K562 (cell line): ENCODE results near the gene AP2S1. TPM values are rescaled to one million over a fixed set of nuclear protein-coding genes. Genes with fewer than 3 reads are reported as not detected.

Experiments
- ATAC-seq: fragments of 200-7000 bp; cut with Tn5 transposase; 3 replicates; pipeline ENCODE4 v1.9.1; 2020; ENCODE audit warnings: moderate library complexity
- BruUV-seq: library from RNA; stranded (reverse); fragments of 400-500 nt; replicated peaks from 2 replicates; lab custom pipeline; 2021; lab: Mats Ljungman, UMichigan
- CTCF ChIA-PET: fragments of 300-600 bp; formaldehyde crosslinking; extraction: SDS; loops from one replicate; lab custom pipeline; 2021; ENCODE audit warnings: low intra/inter-chr PET ratio; lab: Yijun Ruan, JAX
- POLR2A ChIA-PET: fragments of 300-600, 350-650 bp; sonication (Branson Sonifier 250); formaldehyde crosslinking; extraction: SDS; loops from one replicate; lab custom pipeline; 2021; ENCODE audit warnings: antibody characterized with exemption, inconsistent platforms; lab: Yijun Ruan, JAX
- DNase-seq, 4 experiments: peaks; one replicate each; pipeline versions ENCODE4 v3.0.0 to v3.0.0-alpha.2; 2011 to 2018; ENCODE audit warnings: low spot score in 3 of 4, mixed read lengths in 3 of 4; ENCODE audit errors: extremely low read depth in 1 of 4
- FAIRE-seq: peaks from 2 replicates; lab custom pipeline; 2011; peaks lifted over from hg19 to GRCh38; lab: Jason Lieb, UNC
- H2AFZ ChIP-seq: 2 replicates; pipeline ENCODE4 v1.6.0; 2011; ENCODE audit warnings: low read depth, low read length, control low read depth, inconsistent platforms
- H3K27ac ChIP-seq: fragments of 200-600 bp; 3 replicates; pipeline ENCODE4 v1.8.0; 2011; ENCODE audit warnings: low read depth, mild to moderate bottlenecking, control low read depth, inconsistent platforms, low read length, moderate library complexity, mixed read lengths; ENCODE audit errors: extremely low read depth
- H3K27me3 ChIP-seq, 2 experiments: fragments of 300-600 bp in 1 of 2; 2 replicates in 1 of 2; 3 replicates in 1 of 2; pipeline versions ENCODE4 v1.6.0 to v1.8.0; 2011; ENCODE audit warnings: inconsistent platforms in 2 of 2, low read length in 2 of 2, mild to moderate bottlenecking in 1 of 2, mixed read lengths in 1 of 2, moderate library complexity in 1 of 2; ENCODE audit not compliant: control insufficient read depth in 2 of 2, insufficient read depth in 2 of 2
- H3K36me3 ChIP-seq: fragments of 300-600 bp; 3 replicates; pipeline ENCODE4 v1.8.0; 2011; ENCODE audit warnings: mild to moderate bottlenecking, low read length, inconsistent platforms; ENCODE audit not compliant: control insufficient read depth, insufficient read depth
- H3K4me1 ChIP-seq, 2 experiments: fragments of 200-600 bp in 1 of 2; replicated peaks in 1 of 2; 2 replicates in 1 of 2; 3 replicates in 1 of 2; pipeline versions ENCODE4 v1.5.1 to v1.8.0; 2011; ENCODE audit warnings: inconsistent platforms in 2 of 2, low read length in 2 of 2, mild to moderate bottlenecking in 1 of 2, mixed read lengths in 1 of 2, moderate library complexity in 1 of 2; ENCODE audit not compliant: control insufficient read depth in 2 of 2, insufficient read depth in 2 of 2
- H3K4me2 ChIP-seq: 2 replicates; pipeline ENCODE4 v1.6.1; 2011; ENCODE audit warnings: low read length, control low read depth, inconsistent platforms, mixed read lengths; ENCODE audit not compliant: insufficient read depth
- H3K4me3 ChIP-seq: fragments of 200-600 bp; sonication (generic), shearing (Covaris generic); 2 replicates; pipeline ENCODE4 v1.5.1; 2016; ENCODE audit warnings: control low read depth, inconsistent platforms
- H3K79me2 ChIP-seq: fragments of 200-600 bp; 3 replicates; pipeline ENCODE4 v1.8.0; 2011; ENCODE audit warnings: low read length, inconsistent platforms; ENCODE audit not compliant: control insufficient read depth, insufficient read depth
- H3K9ac ChIP-seq, 2 experiments: 2 replicates each; pipeline versions ENCODE4 v1.6.0 to v1.6.1; 2011; ENCODE audit warnings: low read depth in 2 of 2, low read length in 2 of 2, control low read depth in 1 of 2, inconsistent platforms in 1 of 2, mild to moderate bottlenecking in 1 of 2, mixed read lengths in 1 of 2; ENCODE audit not compliant: insufficient read depth in 1 of 2
- H3K9me1 ChIP-seq: one replicate; pipeline ENCODE4 v1.6.0; 2011; ENCODE audit warnings: inconsistent platforms, mild to moderate bottlenecking, low read length, moderate library complexity; ENCODE audit not compliant: control insufficient read depth, insufficient read depth
- H3K9me3 ChIP-seq: replicated peaks from 2 replicates; pipeline ENCODE4 v1.5.1; 2011; ENCODE audit warnings: low read depth, low read length, inconsistent platforms; ENCODE audit not compliant: control insufficient read depth, insufficient read depth
- H4K20me1 ChIP-seq: replicated peaks from 2 replicates; pipeline ENCODE4 v1.6.1; 2011; ENCODE audit warnings: low read length, inconsistent platforms, mixed read lengths; ENCODE audit not compliant: control insufficient read depth, insufficient read depth
- BCLAF1 ChIP-seq, 2 experiments: fragments of 450-650 bp in 1 of 2; IDR thresholded peaks; 2 replicates each; pipeline ENCODE4 v1.6.1; 2011 to 2017; ENCODE audit warnings: low read depth in 2 of 2, antibody characterized with exemption in 1 of 2, borderline replicate concordance in 1 of 2, low read length in 1 of 2, mild to moderate bottlenecking in 1 of 2, mixed read lengths in 1 of 2; ENCODE audit not compliant: control insufficient read depth in 1 of 2
- CTCFL ChIP-seq: IDR thresholded peaks from 2 replicates; pipeline ENCODE4 v1.6.1; 2011; ENCODE audit warnings: borderline replicate concordance, low read depth, mild to moderate bottlenecking, moderate library complexity, low read length; ENCODE audit not compliant: insufficient read depth, poor library complexity, severe bottlenecking
- ELF1 ChIP-seq: fragments of 200-800 bp; sonication (Bioruptor generic); IDR thresholded peaks from 2 replicates; pipeline ENCODE4 v1.6.1; 2016; ENCODE audit warnings: missing genetic modification characterization, missing compliant biosample characterization
- MCM7 ChIP-seq, 2 experiments: fragments of 450-650 bp; IDR thresholded peaks; 2 replicates each; pipeline ENCODE4 v1.6.1; 2016 to 2018
- NCOA1 ChIP-seq: fragments of 450-650 bp; IDR thresholded peaks from 2 replicates; pipeline ENCODE4 v1.6.1; 2016; ENCODE audit warnings: low read depth
- NCOA6 ChIP-seq: fragments of 450-650 bp; IDR thresholded peaks from 2 replicates; pipeline ENCODE4 v1.6.1; 2017; ENCODE audit warnings: mild to moderate bottlenecking
- NR2F6 ChIP-seq: fragments of 450-650 bp; formaldehyde crosslinking; IDR thresholded peaks from 2 replicates; pipeline ENCODE4 v1.4.0; 2020; ENCODE audit warnings: mild to moderate bottlenecking
- SMARCE1 ChIP-seq: fragments of 450-650 bp; IDR thresholded peaks from 2 replicates; pipeline ENCODE4 v1.7.1; 2016; ENCODE audit warnings: mild to moderate bottlenecking
- ZBTB7A ChIP-seq: IDR thresholded peaks from 2 replicates; pipeline ENCODE4 v1.6.1; 2011; ENCODE audit warnings: low read depth, mild to moderate bottlenecking, low read length, moderate library complexity, borderline replicate concordance; ENCODE audit not compliant: control insufficient read depth
- ZC3H8 ChIP-seq: fragments of 450-650 bp; IDR thresholded peaks from 2 replicates; pipeline ENCODE4 v1.6.1; 2017
- ZNF217 ChIP-seq: sonication (generic); formaldehyde crosslinking; IDR thresholded peaks from 2 replicates; pipeline ENCODE4 v1.8.0; 2022; ENCODE audit warnings: mild to moderate bottlenecking, missing genetic modification reagents
- ZNF239 ChIP-seq: fragments of 250-450 bp; sonication (Bioruptor Pico); IDR thresholded peaks from 2 replicates; pipeline ENCODE4 v1.4.0; 2020; ENCODE audit warnings: mild to moderate bottlenecking
- WGBS: fragments of 100-300 bp; shearing (Covaris generic); methylation state at CpG from one replicate; pipeline ENCODE4 v1.1.6; 2016; ENCODE audit warnings: low coverage, mixed read lengths; ENCODE audit not compliant: insufficient coverage; ENCODE audit errors: missing lambda C conversion rate; 5-methylcytosine and 5-hydroxymethylcytosine counted together
- in situ Hi-C: fragments of 300-500 bp; cut with MboI; formaldehyde crosslinking; loops from 4 replicates; pipeline ENCODE4 v1.15.0; 2018; ENCODE audit warnings: inconsistent platforms, mixed read lengths
- intact Hi-C: fragments of 100-400 bp; cut with micrococcal nuclease; formaldehyde crosslinking; loops from 2 replicates; pipeline ENCODE4 v1.14.2; 2022
- polyA plus RNA-seq, 8 experiments: library from polyadenylated mRNA; depleted of rRNA in 4 of 8; stranded (reverse) in 5 of 8; unstranded in 3 of 8; fragments of >200 nt; fragmentation: Nextera tagmentation in 2 of 8; fragmentation: Illumina TruSeq in 1 of 8; extraction: Ambion mirVana in 2 of 8; extraction: Trizol in 1 of 8; gene quantifications; 2 replicates each; pipeline versions ENCODE4 v1.2.1 to v1.2.3, GENCODE V29; 2011 to 2014; ENCODE audit warnings: inconsistent platforms in 1 of 8, missing spikeins in 1 of 8
- total RNA-seq, 7 experiments: library from RNA; depleted of rRNA in 6 of 7; stranded (reverse); fragments of >200 nt in 6 of 7; fragmentation: Illumina TruSeq in 2 of 7; extraction: Trizol in 2 of 7; gene quantifications; 2 replicates each; pipeline versions ENCODE4 v1.2.1 to v1.2.3, GENCODE V29; 2011 to 2021; ENCODE audit warnings: low replicate concordance in 1 of 7
- TF ChIP-seq, protein P1 (sequence below): sonication (generic); formaldehyde crosslinking; IDR thresholded peaks from 2 replicates; pipeline ENCODE4 v1.8.0; 2023; ENCODE audit warnings: missing genetic modification reagents, mild to moderate bottlenecking, borderline replicate concordance

AP2S1 gene
- total and polyA plus RNA-seq, 9 of the 15 experiments (the other 6 are each of a cell fraction or from before 2014, with no cell fraction given) = 32.4 to 294 (median 136) TPM

DNA sequence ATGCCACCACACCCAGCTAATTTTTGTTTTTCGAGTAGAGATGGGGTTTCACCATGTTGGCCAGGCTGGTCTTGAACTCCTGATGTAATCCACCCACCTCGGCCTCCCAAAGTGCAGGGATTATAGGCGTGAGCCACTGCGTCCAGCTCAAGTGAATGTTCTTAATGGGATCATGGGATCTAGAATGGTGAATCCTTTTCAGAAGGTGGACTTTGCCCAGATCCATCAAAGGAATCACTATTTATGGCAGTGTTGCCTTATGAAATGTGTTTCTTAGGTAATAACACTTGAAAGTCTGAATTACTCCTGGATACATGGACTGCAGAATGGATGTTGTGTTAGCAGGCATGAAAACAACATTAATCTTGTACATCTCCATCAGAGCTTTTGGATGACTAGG lies 30.4 kb upstream of the AP2S1 start:
- Histone ChIP-seq H3K27me3 (no peaks in the 10 kb centered on the region), H3K79me2 (peaks cover 25% of the 10 kb centered on the region), H2AFZ (no peak overlapping the region), H3K4me2 (no peak overlapping the region), H3K4me1 (no peaks in the 10 kb centered on the region; a peak in 1 of 5 replicates), H3K36me3 (no peaks in the 10 kb centered on the region), H3K4me3 (no peak overlapping the region), H3K9ac (no peak overlapping the region), H3K9me1 (no peaks in the 10 kb centered on the region), H3K27ac (no peak overlapping the region), H4K20me1 (no peaks in the 10 kb centered on the region), H3K9me3 (no peaks in the 10 kb centered on the region)
- 92% methylated on average over 4 of the region's 4 CpGs for WGBS
- no peak for FAIRE-seq
- ChIA-PET POLR2A (interaction anchor here (1.5 to 2.1 kb wide), 4 partner anchors 8 to 19 kb away, joined by 6 to 11 read pairs (median 6); no protein-coding TSS in a partner anchor), CTCF (no interaction called here)
- DNase-seq = no peak
- no peak for ATAC-seq
- intact Hi-C loops = no loop called here
- BruUV-seq = no TSS peak
- in situ Hi-C loops = no loop called here
- TF ChIP-seq NCOA1 (no peak), ELF1 (tag) (no peak), MCM7 (IDR thresholded peaks at IDR 0.05) (no peak), NCOA6 (no peak), ZNF239 (CRISPR knock-in tag) (no peak), CTCFL (no peak), ZNF217 (CRISPR knock-in tag) (no peak), SMARCE1 (no peak), ZC3H8 (no peak), NR2F6 (CRISPR knock-in tag) (no peak), ZBTB7A (no peak), BCLAF1 (IDR thresholded peaks at IDR 0.05; ENCODE audit: borderline replicate concordance in 1 of 2, control insufficient read depth in 1 of 2, low read depth in 2 of 2, low read length in 1 of 2) (no peak)
- TF ChIP-seq, protein P1, sequence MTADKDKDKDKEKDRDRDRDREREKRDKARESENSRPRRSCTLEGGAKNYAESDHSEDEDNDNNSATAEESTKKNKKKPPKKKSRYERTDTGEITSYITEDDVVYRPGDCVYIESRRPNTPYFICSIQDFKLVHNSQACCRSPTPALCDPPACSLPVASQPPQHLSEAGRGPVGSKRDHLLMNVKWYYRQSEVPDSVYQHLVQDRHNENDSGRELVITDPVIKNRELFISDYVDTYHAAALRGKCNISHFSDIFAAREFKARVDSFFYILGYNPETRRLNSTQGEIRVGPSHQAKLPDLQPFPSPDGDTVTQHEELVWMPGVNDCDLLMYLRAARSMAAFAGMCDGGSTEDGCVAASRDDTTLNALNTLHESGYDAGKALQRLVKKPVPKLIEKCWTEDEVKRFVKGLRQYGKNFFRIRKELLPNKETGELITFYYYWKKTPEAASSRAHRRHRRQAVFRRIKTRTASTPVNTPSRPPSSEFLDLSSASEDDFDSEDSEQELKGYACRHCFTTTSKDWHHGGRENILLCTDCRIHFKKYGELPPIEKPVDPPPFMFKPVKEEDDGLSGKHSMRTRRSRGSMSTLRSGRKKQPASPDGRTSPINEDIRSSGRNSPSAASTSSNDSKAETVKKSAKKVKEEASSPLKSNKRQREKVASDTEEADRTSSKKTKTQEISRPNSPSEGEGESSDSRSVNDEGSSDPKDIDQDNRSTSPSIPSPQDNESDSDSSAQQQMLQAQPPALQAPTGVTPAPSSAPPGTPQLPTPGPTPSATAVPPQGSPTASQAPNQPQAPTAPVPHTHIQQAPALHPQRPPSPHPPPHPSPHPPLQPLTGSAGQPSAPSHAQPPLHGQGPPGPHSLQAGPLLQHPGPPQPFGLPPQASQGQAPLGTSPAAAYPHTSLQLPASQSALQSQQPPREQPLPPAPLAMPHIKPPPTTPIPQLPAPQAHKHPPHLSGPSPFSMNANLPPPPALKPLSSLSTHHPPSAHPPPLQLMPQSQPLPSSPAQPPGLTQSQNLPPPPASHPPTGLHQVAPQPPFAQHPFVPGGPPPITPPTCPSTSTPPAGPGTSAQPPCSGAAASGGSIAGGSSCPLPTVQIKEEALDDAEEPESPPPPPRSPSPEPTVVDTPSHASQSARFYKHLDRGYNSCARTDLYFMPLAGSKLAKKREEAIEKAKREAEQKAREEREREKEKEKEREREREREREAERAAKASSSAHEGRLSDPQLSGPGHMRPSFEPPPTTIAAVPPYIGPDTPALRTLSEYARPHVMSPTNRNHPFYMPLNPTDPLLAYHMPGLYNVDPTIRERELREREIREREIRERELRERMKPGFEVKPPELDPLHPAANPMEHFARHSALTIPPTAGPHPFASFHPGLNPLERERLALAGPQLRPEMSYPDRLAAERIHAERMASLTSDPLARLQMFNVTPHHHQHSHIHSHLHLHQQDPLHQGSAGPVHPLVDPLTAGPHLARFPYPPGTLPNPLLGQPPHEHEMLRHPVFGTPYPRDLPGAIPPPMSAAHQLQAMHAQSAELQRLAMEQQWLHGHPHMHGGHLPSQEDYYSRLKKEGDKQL (CRISPR knock-in tag) = no peak
